Caco-2 (cell line): ENCODE measurements around the gene BLOC1S3. TPM values are rescaled to one million over a fixed set of nuclear protein-coding genes. Genes with fewer than 3 reads are reported as not detected.

Source experiments
- BruUV-seq: library from RNA; stranded (reverse); fragments of 400-500 nt; replicated peaks from 2 replicates; lab custom pipeline; 2021; lab: Mats Ljungman, UMichigan
- CTCF ChIA-PET: fragments of 300-600 bp; sonication (Branson Sonifier 250); formaldehyde crosslinking; loops from one replicate; lab custom pipeline; 2022; ENCODE audit warnings: antibody characterized with exemption; lab: Charles Lee
- POLR2A ChIA-PET: fragments of 300-600 bp; sonication (Branson Sonifier 250); formaldehyde crosslinking; loops from one replicate; lab custom pipeline; 2022; ENCODE audit warnings: antibody characterized with exemption; lab: Charles Lee
- DNase-seq, 2 experiments: peaks; one replicate each; pipeline versions ENCODE4 v3.0.0 to v3.0.0-alpha.2; 2020 to 2022
- H3K27me3 ChIP-seq: replicated peaks from 2 replicates; pipeline ENCODE4 v1.6.0; 2011; ENCODE audit warnings: low read length; ENCODE audit not compliant: control insufficient read depth, insufficient read depth
- H3K36me3 ChIP-seq: 2 replicates; pipeline ENCODE4 v1.5.1; 2011; ENCODE audit warnings: low read length; ENCODE audit not compliant: control insufficient read depth, insufficient read depth
- H3K4me1 ChIP-seq: fragments of 250-450 bp; sonication (Bioruptor Pico); 2 replicates; pipeline ENCODE4 v1.5.1; 2020; ENCODE audit warnings: mild to moderate bottlenecking
- H3K4me3 ChIP-seq: 2 replicates; pipeline ENCODE4 v1.5.1; 2011; ENCODE audit warnings: low read depth, mild to moderate bottlenecking, control low read depth, low read length
- H3K9me3 ChIP-seq: fragments of 250-450 bp; sonication (Bioruptor Pico); 2 replicates; pipeline ENCODE4 v1.5.1; 2020; ENCODE audit warnings: mild to moderate bottlenecking, moderate library complexity
- H3K27ac Mint-ChIP-seq: one replicate; pipeline ENCODE4 v1.8.0; 2022; ENCODE audit warnings: mixed read lengths; ENCODE audit not compliant: unreplicated experiment
- H3K27me3 Mint-ChIP-seq: one replicate; pipeline ENCODE4 v1.8.0; 2022; ENCODE audit warnings: mixed read lengths; ENCODE audit not compliant: insufficient read depth, unreplicated experiment
- H3K36me3 Mint-ChIP-seq: one replicate; pipeline ENCODE4 v1.8.0; 2022; ENCODE audit warnings: mild to moderate bottlenecking, mixed read lengths; ENCODE audit not compliant: insufficient read depth, unreplicated experiment
- H3K4me1 Mint-ChIP-seq: one replicate; pipeline ENCODE4 v1.8.0; 2022; ENCODE audit warnings: low read depth, mixed read lengths; ENCODE audit not compliant: unreplicated experiment
- H3K4me3 Mint-ChIP-seq: one replicate; pipeline ENCODE4 v1.8.0; 2022; ENCODE audit warnings: mild to moderate bottlenecking, moderate library complexity, mixed read lengths; ENCODE audit not compliant: unreplicated experiment
- H3K9me3 Mint-ChIP-seq: one replicate; pipeline ENCODE4 v1.8.0; 2022; ENCODE audit warnings: mixed read lengths; ENCODE audit not compliant: unreplicated experiment
- intact Hi-C: fragments of 100-400 bp; cut with micrococcal nuclease; formaldehyde crosslinking; loops from one replicate; pipeline ENCODE4 v1.10.0; 2022; ENCODE audit not compliant: unreplicated experiment
- total RNA-seq: library from RNA; stranded (reverse); gene quantifications from 2 replicates; pipeline ENCODE4 v1.2.3, GENCODE V29; 2022
- TF ChIP-seq, protein P1 (sequence below), 2 experiments: fragments of 200-600 bp in 1 of 2; IDR thresholded peaks; 1 replicate in 1 of 2; 2 replicates in 1 of 2; pipeline versions ENCODE4 v1.5.1 to v1.8.0; 2011 to 2022; ENCODE audit warnings: antibody characterized with exemption in 1 of 2, control low read depth in 1 of 2, inconsistent platforms in 1 of 2, low read depth in 1 of 2, low read length in 1 of 2, mild to moderate bottlenecking in 1 of 2, moderate library complexity in 1 of 2; ENCODE audit not compliant: insufficient read depth in 1 of 2, severe bottlenecking in 1 of 2, unreplicated experiment in 1 of 2

BLOC1S3 gene
- total RNA-seq, 1 experiment from 2014 or later, result 20.4 TPM

DNA sequence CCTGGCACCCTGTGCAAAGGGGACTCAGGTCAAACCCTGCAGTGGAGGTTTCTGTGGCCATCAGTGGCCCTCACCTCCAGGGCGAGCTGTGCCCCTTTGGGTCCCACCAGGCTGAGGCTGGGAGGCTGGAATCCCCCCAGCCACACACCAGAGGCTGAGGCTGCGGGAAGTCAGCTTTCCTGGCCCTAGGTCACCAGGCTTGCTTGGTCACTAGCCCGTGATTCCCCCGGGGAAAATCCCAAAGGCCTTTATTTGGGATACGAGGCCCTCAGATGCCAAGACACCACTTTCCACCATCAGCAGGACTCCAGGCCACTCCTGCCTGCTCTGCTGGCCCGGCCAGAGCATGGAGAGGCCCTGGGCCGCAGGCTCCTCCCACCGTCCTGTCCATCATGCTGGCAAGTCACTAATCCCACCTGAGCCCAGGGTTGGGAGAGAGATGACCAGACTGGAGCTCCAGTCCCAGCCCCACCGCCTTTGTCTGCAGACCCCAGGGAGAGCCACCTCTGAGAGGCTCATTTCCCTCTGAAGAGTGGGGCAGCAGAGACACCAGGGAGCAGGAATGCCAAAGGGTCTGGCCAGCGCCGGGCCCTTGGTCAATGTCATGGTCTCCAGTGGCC is 22.5 kb upstream of the BLOC1S3 start:
- Histone ChIP-seq H3K36me3 (no peaks in the 10 kb centered on the region), H3K4me1 (peaks cover 25% of the 10 kb centered on the region), H3K4me3 (no peak overlapping the region), H3K9me3 (no peaks in the 10 kb centered on the region), H3K27me3 (no peaks in the 10 kb centered on the region)
- TF ChIP-seq, protein P1, sequence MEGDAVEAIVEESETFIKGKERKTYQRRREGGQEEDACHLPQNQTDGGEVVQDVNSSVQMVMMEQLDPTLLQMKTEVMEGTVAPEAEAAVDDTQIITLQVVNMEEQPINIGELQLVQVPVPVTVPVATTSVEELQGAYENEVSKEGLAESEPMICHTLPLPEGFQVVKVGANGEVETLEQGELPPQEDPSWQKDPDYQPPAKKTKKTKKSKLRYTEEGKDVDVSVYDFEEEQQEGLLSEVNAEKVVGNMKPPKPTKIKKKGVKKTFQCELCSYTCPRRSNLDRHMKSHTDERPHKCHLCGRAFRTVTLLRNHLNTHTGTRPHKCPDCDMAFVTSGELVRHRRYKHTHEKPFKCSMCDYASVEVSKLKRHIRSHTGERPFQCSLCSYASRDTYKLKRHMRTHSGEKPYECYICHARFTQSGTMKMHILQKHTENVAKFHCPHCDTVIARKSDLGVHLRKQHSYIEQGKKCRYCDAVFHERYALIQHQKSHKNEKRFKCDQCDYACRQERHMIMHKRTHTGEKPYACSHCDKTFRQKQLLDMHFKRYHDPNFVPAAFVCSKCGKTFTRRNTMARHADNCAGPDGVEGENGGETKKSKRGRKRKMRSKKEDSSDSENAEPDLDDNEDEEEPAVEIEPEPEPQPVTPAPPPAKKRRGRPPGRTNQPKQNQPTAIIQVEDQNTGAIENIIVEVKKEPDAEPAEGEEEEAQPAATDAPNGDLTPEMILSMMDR (IDR thresholded peaks at IDR 0.05; ENCODE audit: insufficient read depth in 1 of 2, low read depth in 1 of 2, low read length in 1 of 2, severe bottlenecking in 1 of 2, unreplicated experiment in 1 of 2), result no peak
- ChIA-PET CTCF (no interaction called here), POLR2A (no interaction called here)
- H3K4me1 Mint-ChIP-seq, result peaks cover 22% of the 10 kb centered on the region
- intact Hi-C loops, result no loop called here
- no peak overlapping the region for H3K27ac Mint-ChIP-seq
- BruUV-seq, result no TSS peak
- no peaks in the 10 kb centered on the region for H3K9me3 Mint-ChIP-seq
- H3K27me3 Mint-ChIP-seq, result no peaks in the 10 kb centered on the region
- peaks cover 63% of the 10 kb centered on the region for H3K36me3 Mint-ChIP-seq
- H3K4me3 Mint-ChIP-seq, result no peak overlapping the region
- no peak for DNase-seq

DNA sequence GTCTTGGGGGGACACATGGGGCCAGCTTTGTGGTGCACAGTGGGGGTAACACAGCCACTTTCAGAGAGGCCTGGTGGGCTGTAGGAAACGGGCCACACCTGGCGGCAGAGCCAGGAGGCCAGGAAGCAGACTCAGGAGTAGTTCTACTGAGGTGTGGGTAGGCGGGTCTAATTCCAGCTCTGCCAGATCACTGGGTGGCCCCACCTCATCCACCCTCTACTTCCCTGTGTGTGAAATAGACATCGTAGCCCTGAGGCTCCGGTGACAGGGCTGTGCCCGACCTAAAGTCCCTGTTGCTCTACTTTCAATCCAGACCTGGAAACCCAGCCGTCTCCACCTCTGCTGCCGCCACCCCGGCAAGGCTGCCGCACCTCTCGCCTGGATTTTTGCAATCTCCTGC is 21.8 kb upstream of the BLOC1S3 start:
- no peaks in the 10 kb centered on the region for H3K9me3 Mint-ChIP-seq

DNA sequence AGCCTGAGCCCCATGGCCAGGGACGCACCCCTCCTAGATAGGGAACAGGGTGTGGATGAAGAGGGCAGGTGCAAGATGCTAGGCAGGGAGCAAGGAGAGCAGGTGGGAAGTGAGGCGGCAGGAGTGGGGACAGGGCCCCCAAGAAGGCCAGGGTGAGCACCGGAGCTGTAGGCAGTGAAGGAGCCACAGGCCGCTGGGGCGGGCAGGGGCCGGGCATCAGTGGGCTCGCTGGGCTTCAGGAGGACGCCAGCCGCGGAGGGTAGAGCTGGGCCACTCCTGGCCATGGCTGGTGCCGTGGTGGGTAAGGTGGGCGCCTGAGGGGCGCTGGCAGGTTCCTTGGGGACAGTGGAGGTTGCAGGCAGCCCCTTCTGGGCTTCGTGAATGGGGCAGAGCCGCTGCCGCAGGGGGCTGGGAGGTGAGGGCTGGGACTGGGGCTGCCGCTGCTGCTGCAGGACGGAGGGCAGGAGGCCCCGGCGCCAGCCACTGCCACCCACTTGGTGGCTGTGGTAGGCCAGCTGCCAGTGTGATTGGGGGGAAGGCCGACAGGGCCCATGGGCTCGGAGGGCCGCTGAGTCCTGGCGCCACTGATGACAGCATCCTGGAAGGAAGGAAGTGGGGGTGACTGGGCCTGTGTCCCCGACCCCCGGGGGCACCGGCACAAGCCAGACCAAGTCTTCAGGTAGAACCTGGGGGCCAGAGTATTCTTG is 19.9 kb upstream of the BLOC1S3 start:
- Mint-ChIP-seq H3K27ac (no peak overlapping the region), H3K9me3 (no peaks in the 10 kb centered on the region), H3K36me3 (peaks cover 50% of the 10 kb centered on the region), H3K27me3 (no peaks in the 10 kb centered on the region), H3K4me1 (peaks cover 28% of the 10 kb centered on the region), H3K4me3 (no peak overlapping the region)
- ChIA-PET POLR2A (no interaction called here), CTCF (no interaction called here)
- no peak for DNase-seq
- intact Hi-C loops, result no loop called here
- H3K36me3 ChIP-seq, result no peaks in the 10 kb centered on the region
- H3K4me3 ChIP-seq, result no peak overlapping the region
- H3K27me3 ChIP-seq, result no peaks in the 10 kb centered on the region
- H3K4me1 ChIP-seq, result peaks cover 29% of the 10 kb centered on the region
- no peaks in the 10 kb centered on the region for H3K9me3 ChIP-seq
- BruUV-seq, result no TSS peak
- TF ChIP-seq, protein P1 (IDR thresholded peaks at IDR 0.05; ENCODE audit: insufficient read depth in 1 of 2, low read depth in 1 of 2, low read length in 1 of 2, severe bottlenecking in 1 of 2, unreplicated experiment in 1 of 2), result no peak

More for the DNA sequence above, 21.8 kb upstream of the BLOC1S3 start:
- DNase-seq, result no peak
- H3K27me3 Mint-ChIP-seq, result no peaks in the 10 kb centered on the region
- Histone ChIP-seq H3K9me3 (no peaks in the 10 kb centered on the region), H3K27me3 (no peaks in the 10 kb centered on the region), H3K4me3 (no peak overlapping the region), H3K4me1 (peaks cover 31% of the 10 kb centered on the region), H3K36me3 (no peaks in the 10 kb centered on the region)
- intact Hi-C loops, result no loop called here
- no TSS peak for BruUV-seq
- H3K4me1 Mint-ChIP-seq, result peaks cover 28% of the 10 kb centered on the region
- no peak overlapping the region for H3K4me3 Mint-ChIP-seq
- H3K27ac Mint-ChIP-seq, result no peak overlapping the region
- ChIA-PET CTCF (interaction anchor here (0.6 to 0.7 kb wide), 2 partner anchors 62 to 522 kb away, joined by 3 read pairs; no protein-coding TSS in a partner anchor), POLR2A (no interaction called here)
- peaks cover 63% of the 10 kb centered on the region for H3K36me3 Mint-ChIP-seq
- TF ChIP-seq, protein P1 (IDR thresholded peaks at IDR 0.05; ENCODE audit: insufficient read depth in 1 of 2, low read depth in 1 of 2, low read length in 1 of 2, severe bottlenecking in 1 of 2, unreplicated experiment in 1 of 2), result no peak
